Endothelial cell (in vitro differentiated cells): Measurements from ENCODE around the gene SAMD4A. TPM values are rescaled to one million over a fixed set of nuclear protein-coding genes. Genes with fewer than 3 reads are reported as not detected.

Experiments
- DNase-seq: peaks from one replicate; pipeline ENCODE4 v3.0.0; 2021; ENCODE audit warnings: low spot score
- H3K27ac Mint-ChIP-seq: one replicate; pipeline ENCODE4 v1.8.0; 2021; ENCODE audit warnings: mixed read lengths, inconsistent platforms; ENCODE audit not compliant: unreplicated experiment
- H3K27me3 Mint-ChIP-seq: one replicate; pipeline ENCODE4 v1.8.0; 2021; ENCODE audit warnings: mild to moderate bottlenecking, moderate library complexity, mixed read lengths, inconsistent platforms; ENCODE audit not compliant: unreplicated experiment
- H3K36me3 Mint-ChIP-seq: one replicate; pipeline ENCODE4 v1.8.0; 2021; ENCODE audit warnings: mild to moderate bottlenecking, low read depth, mixed read lengths, inconsistent platforms; ENCODE audit not compliant: unreplicated experiment
- H3K4me1 Mint-ChIP-seq: one replicate; pipeline ENCODE4 v1.8.0; 2021; ENCODE audit warnings: mild to moderate bottlenecking, mixed read lengths, inconsistent platforms; ENCODE audit not compliant: unreplicated experiment
- H3K4me3 Mint-ChIP-seq: one replicate; pipeline ENCODE4 v1.8.0; 2021; ENCODE audit warnings: mild to moderate bottlenecking, mixed read lengths, inconsistent platforms; ENCODE audit not compliant: unreplicated experiment
- H3K9me3 Mint-ChIP-seq: one replicate; pipeline ENCODE4 v1.8.0; 2021; ENCODE audit warnings: mixed read lengths, inconsistent platforms; ENCODE audit not compliant: unreplicated experiment
- CTCF ChIP-seq: fragments of 200-600 bp; sonication (generic); IDR thresholded peaks from one replicate; pipeline ENCODE4 v1.5.0; 2021; ENCODE audit warnings: antibody characterized with exemption; ENCODE audit not compliant: unreplicated experiment
- total RNA-seq: library from RNA; stranded (reverse); fragmentation: NEBNext Ultra II Directional; extraction: Animal tissue kit (Norgen Biotek cat#: 25700); gene quantifications from one replicate; pipeline ENCODE4 v1.2.1, GENCODE V29; 2021; ENCODE audit not compliant: unreplicated experiment

SAMD4A gene
- total RNA-seq, 1 donor from 2014 or later, result 9.2 TPM

DNA sequence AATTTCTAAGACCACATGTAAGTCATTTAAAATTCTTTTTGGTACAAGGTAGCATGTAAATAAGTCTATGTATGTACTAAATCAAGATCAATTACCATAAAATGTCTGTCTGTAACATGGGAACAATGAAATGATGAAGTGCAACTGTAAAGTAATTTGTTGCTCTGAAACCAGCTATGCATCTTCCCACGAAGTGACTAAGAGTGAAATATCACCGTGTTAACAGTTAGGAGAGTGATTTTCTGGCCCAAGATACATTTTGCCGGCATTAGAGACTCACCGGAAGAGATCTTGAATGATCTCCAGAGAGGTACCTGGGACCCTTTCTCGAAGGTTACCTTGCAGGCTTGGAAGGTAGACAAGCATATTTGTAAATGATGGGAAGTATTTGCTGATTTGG, 105.8 kb downstream of the SAMD4A start:
- H3K27ac Mint-ChIP-seq, result no peak overlapping the region
- H3K4me1 Mint-ChIP-seq, result peaks cover 11% of the 10 kb centered on the region
- no peak for DNase-seq
- no peaks in the 10 kb centered on the region for H3K9me3 Mint-ChIP-seq
- no peaks in the 10 kb centered on the region for H3K36me3 Mint-ChIP-seq
- H3K4me3 Mint-ChIP-seq, result no peak overlapping the region
- H3K27me3 Mint-ChIP-seq, result peaks cover 2% of the 10 kb centered on the region
- no peak for TF ChIP-seq CTCF

- Mint-ChIP-seq H3K36me3 (no peaks in the 10 kb centered on the region), H3K4me3 (no peak overlapping the region), H3K4me1 (peaks cover 8% of the 10 kb centered on the region), H3K27me3 (peaks cover 2% of the 10 kb centered on the region), H3K9me3 (no peaks in the 10 kb centered on the region), H3K27ac (no peak overlapping the region)
- no peak for DNase-seq
- TF ChIP-seq CTCF, result no peak
Observed at GRCh38 chr14:54673193-54674045, 106.5 kb downstream of the SAMD4A start.

DNA sequence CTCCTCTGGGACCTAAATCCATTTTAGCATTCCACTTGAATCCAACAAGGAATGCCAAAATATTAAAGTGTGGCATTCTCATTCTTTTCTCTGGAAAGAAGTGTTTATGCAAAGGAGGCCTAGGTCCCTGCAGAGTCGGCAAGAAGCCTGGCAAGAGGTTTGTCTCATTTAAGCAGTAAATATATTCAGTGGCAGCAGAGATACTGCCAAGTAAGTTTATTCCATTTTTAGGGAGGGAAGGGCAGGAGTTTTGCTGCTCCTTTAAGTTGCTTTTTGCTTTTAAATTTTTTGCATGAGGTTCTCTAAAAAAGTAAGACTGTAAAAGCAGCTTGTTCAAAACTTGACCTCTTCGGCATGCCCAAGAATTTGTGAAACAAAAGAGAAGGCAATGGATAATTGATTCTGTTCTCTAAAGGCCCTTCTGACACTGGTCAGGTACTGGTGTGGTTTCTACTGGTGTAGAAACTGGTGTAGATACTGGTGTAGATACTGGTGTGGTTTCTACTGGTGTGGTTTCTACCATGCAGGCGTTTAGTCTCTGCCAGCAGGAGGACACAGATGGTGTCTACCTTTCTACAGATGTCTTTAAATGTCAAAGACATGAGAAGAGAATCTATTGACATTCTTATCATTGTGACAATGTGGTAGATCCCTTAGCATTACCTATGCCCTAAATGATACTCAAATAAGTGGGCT, 107.3 kb downstream of the SAMD4A start:
- DNase-seq, result no peak
- H3K27me3 Mint-ChIP-seq, result peaks cover 2% of the 10 kb centered on the region
- no peak for TF ChIP-seq CTCF
- H3K27ac Mint-ChIP-seq, result no peak overlapping the region
- no peaks in the 10 kb centered on the region for H3K9me3 Mint-ChIP-seq
- no peak overlapping the region for H3K4me3 Mint-ChIP-seq
- H3K4me1 Mint-ChIP-seq, result peaks cover 8% of the 10 kb centered on the region
- no peaks in the 10 kb centered on the region for H3K36me3 Mint-ChIP-seq

- Mint-ChIP-seq H3K27me3 (no peaks in the 10 kb centered on the region), H3K27ac (no peak overlapping the region), H3K9me3 (no peaks in the 10 kb centered on the region), H3K36me3 (no peaks in the 10 kb centered on the region), H3K4me3 (no peak overlapping the region), H3K4me1 (peaks cover 8% of the 10 kb centered on the region)
- TF ChIP-seq CTCF, result no peak
- no peak for DNase-seq
Observed at GRCh38 chr14:54675236-54676128, 108.6 kb downstream of the SAMD4A start.
